ENCODE measurements around the gene PYCARD.
"Not testable (repeated sequence)": the region's sequence is repeated elsewhere in the genome, so short reads cannot be mapped to it uniquely, and the experiment has no call there.

Gene PYCARD

GRCh38 chr16:31202414-31203375 lies at the start of gene PYCARD:
PYCARD (minus strand) TSS chr16:31202760; CDS start chr16:31202690, 70 bp downstream.
- no peak for DNase-seq (ENCODE audit: low spot score)

- no peak for DNase-seq (ENCODE audit: low spot score)
Measured at GRCh38 chr16:31251435-31251834, 48.9 kb upstream of the PYCARD start.

GRCh38 chr16:31250782-31251384 lies 48.3 kb upstream of the PYCARD start:
- no peak for DNase-seq (ENCODE audit: low spot score)

GRCh38 chr16:31248344-31248743 lies 45.8 kb upstream of the PYCARD start:
- no peak for DNase-seq (ENCODE audit: low spot score)

GRCh38 chr16:31246296-31246695 lies 43.7 kb upstream of the PYCARD start:
- DNase-seq (ENCODE audit: low spot score): no peak

- not testable (repeated sequence) for DNase-seq (ENCODE audit: low spot score)
Measured at GRCh38 chr16:31245598-31245997, 43.0 kb upstream of the PYCARD start.

- no peak for DNase-seq (ENCODE audit: low spot score)
Measured at GRCh38 chr16:31243734-31244670, 41.4 kb upstream of the PYCARD start.

GRCh38 chr16:31242206-31242605 lies 39.6 kb upstream of the PYCARD start:
- DNase-seq (ENCODE audit: low spot score): no peak

- no peak for DNase-seq (ENCODE audit: low spot score)
Measured at GRCh38 chr16:31238041-31238440, 35.5 kb upstream of the PYCARD start.

GRCh38 chr16:31229501-31229900 lies 26.9 kb upstream of the PYCARD start:
- no peak for DNase-seq (ENCODE audit: low spot score)

- DNase-seq (ENCODE audit: low spot score): no peak
Measured at GRCh38 chr16:31228206-31228605, 25.6 kb upstream of the PYCARD start.

- no peak for DNase-seq (ENCODE audit: low spot score)
Measured at GRCh38 chr16:31225193-31225592, 22.6 kb upstream of the PYCARD start.

- DNase-seq (ENCODE audit: low spot score): no peak
Measured at GRCh38 chr16:31224092-31224955, 21.8 kb upstream of the PYCARD start.

GRCh38 chr16:31223044-31223443 lies 20.5 kb upstream of the PYCARD start:
- DNase-seq (ENCODE audit: low spot score): no peak

GRCh38 chr16:31221357-31222160 lies 19.0 kb upstream of the PYCARD start:
- DNase-seq (ENCODE audit: low spot score): no peak

- DNase-seq (ENCODE audit: low spot score): no peak
Measured at GRCh38 chr16:31219154-31219741, 16.7 kb upstream of the PYCARD start.

GRCh38 chr16:31217136-31217530 lies 14.6 kb upstream of the PYCARD start:
- DNase-seq (ENCODE audit: low spot score): no peak

GRCh38 chr16:31216422-31217135 lies 14.0 kb upstream of the PYCARD start, which contains the start of gene PYDC1:
PYDC1 (minus strand) TSS chr16:31217135; CDS start chr16:31217028, 107 bp downstream.
- no peak for DNase-seq (ENCODE audit: low spot score)
